NCI-H2107 (cell line): ENCODE results near the gene GRID2IP.
"Not testable (repeated sequence)": the region's sequence is repeated elsewhere in the genome, so short reads cannot be mapped to it uniquely, and the experiment has no call there.

ENCODE experiments used
- DNase-seq: peaks from one replicate; lab custom pipeline; 2025; lab: John Stamatoyannopoulos, UW

Gene GRID2IP

DNA sequence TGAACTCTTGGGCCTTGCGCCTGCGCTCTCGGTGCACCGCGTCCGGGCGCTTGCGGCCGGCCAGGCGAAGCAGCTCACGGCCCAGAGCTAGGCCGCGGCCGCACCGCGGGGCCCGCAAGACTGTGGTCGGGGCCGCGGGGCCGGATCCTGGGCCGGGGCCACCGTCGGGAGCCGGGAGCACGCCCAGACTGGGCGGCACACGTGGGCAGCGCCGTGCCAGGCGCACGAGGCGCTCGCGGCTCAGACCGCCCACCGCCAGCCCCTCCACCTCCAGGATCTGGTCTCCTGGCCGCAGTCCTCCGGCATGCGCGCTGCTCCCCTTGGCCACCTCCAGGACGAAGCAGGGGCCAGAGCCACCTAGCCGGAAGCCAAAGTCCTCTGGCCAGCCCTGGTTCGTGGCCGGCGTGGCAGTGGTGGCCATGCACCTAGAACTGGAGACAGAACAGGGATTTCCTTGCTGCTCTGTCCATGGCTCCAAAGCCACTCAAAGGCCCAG lies at the start of gene GRID2IP:
Gene GRID2IP (minus strand): TSS at position 446 of the 496 bp plus-strand sequence. CDS start 25 bp downstream, at position 421.
- no peak for DNase-seq

DNA sequence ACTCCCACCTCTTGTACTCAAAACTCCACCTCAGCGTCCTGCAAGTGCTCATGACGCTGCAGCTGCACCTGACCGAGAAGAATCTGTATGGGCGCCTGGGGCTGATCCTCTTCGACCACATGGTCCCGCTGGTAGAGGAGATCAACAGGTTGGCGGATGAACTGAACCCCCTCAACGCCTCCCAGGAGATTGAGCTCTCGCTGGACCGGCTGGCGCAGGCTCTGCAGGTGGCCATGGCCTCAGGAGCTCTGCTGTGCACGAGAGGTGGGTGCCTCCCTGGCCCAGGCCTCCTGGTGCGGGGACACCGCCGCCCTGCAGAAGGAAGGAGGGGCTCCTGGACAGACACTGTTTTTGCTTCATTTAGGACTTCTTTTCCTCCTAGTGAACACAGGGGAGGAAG lies 48.8 kb upstream of the GRID2IP start:
- DNase-seq, result no peak

DNA sequence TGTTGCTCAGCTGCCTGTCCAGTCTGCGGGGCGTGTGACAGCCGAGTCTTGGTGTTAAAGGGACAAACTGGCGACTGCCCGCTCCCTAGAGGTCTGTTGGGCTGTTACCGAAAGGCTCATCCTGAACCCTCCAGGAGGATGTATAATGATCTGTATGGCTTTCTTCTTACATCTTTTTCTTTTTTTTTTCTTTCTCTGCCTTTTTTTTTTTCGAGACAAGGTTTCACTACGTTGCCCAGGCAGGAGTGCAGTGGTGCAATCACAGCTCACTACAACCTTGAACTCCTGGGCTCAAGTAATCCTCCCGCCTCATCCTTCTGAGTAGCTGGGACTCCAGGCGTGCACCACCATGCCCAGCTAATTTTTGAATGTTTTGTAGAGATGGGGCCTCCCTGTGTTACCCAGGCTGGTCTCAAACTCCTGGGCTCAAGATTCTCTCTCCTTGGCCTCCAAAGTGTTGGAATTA lies 39.4 kb upstream of the GRID2IP start:
- no peak for DNase-seq

DNA sequence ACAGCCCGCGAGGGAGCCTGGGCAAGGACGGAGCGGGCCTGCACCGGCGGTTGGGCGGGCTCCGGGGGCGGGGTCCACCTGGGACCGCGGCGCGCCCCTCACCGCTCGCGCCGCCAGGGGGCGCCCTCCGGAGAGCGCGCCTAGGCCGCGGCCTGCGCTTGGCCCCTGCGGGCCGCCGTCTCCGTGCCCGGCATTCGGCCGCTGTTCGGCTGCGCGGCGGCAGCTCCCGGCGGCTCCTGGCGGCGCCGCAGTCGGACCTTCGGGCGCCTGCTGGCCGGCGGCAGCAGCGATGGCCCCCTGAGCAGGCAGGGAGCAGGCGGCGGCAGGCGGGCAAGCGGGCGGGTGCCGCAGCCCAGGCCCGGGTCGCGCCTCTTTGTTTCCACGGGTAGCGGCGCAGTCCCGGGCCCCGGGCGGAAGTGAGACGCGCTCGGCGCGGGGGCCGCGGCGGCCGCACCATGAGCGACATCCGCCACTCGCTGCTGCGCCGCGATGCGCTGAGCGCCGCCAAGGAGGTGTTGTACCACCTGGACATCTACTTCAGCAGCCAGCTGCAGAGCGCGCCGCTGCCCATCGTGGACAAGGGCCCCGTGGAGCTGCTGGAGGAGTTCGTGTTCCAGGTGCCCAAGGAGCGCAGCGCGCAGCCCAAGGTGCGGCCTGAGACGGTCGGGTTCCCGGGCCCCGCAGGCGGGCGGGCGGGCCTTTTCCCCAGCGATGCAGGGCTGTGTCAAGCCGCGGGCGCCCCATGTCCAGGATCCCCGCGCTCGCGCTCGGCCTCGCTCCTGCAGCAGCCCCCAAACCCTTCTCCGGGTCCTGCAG lies 38.8 kb upstream of the GRID2IP start, which contains the start of gene INTS15:
Gene INTS15 (plus strand): TSS at position 193 of the 816 bp plus-strand sequence. CDS start 263 bp downstream, at position 456.
- peak; percentile 67 for DNase-seq

DNA sequence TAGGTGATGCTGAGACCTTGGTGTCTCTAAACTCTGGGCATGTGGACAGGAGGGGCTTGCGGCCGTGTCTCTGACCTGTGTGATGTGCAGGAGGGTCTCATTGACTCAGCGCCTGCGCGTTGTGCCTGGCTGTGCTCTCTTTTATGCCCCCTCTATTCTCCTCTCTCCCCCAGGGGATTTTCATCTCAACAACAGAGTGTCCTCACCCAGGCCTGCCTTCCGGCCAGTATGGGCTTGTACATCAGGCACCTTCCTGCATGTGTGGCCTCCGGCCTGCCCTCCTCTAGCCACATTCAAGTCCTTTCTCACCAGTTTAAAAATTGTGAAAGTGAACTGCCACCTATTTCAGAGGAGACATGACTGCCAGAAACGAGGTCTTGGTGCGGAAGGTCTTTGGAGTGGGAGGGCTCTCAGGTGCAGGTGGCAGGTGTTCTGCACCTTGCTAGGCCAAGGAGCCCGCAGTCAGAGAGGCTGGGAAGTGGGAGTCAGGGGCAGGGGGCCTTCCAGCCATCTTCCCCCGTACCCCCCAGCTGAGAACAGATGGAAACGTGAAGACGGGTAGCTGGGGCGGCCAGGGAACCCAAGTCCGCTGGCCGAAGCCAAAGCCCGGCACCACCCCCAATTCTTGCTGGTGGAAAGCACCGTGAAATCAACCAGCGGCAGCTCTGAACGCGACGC lies 38.0 kb upstream of the GRID2IP start:
- no peak for DNase-seq

GRCh38 chr7:6588566-6588965 lies 37.3 kb upstream of the GRID2IP start:
- no peak for DNase-seq

GRCh38 chr7:6585746-6586432 lies 34.6 kb upstream of the GRID2IP start:
- DNase-seq, result not testable (repeated sequence)

DNA sequence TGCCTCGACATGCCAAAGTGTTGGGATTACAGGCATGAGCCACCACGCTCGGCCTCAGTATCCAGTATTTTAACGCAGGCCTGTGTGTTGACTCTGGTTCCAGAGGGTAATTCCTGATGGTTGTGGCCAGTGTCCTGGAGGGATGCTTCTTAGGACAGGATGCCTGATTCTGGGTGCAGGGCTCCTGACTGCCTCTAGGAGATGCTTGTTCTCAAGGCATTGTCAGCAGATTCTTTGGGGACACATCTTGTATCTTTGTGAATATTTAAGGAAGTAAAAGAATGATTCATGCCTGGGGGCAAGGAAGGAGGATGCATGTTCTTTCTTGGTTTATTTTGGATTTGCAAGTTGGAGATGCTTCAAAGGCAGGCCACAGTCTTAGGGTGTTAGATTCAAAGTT lies 28.2 kb upstream of the GRID2IP start:
- DNase-seq, result no peak

DNA sequence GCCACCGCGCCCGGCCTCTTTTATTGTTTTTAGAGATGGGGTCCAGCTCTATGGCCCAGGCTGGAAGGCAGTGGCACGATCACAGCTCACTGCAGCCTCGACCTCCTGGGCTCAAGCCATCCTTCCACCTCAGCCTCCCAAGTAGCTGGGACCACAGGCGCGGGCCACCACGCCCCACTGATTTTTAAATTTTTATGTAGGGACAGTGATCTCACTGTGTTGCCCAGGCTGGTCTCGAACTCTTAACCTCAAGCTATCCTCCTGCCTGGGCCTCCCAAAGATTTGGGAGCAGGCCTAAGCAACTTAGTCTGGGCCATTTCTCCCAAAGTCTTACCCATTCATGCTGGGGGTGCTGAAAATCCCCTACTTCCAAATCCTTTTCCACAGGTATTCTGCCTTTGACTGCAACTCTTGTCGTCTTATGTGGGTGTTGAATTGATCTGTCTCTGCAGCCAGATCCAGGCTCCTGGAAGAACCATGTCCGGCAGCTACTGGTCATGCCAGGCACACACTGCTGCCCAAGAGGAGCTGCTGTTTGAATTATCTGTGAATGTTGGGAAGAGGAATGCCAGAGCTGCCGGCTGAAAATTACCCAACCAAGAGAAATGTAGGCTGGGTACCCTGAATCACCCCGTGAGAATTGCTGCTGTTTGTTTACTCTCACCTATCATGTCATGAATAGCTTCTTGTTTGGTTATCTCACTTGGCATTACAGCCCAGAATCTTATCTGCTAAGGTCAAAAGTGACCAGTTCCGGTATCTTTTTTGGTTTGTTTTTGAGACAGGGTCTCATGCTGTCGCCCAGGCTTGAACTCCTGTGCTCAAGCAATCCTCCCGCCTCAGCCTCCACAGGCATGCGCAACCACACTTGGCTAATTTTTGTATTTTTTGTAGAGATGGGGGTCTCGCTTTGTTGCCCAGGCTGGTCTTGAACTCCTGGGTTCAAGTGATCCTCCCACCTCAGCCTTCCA lies 27.1 kb upstream of the GRID2IP start:
- DNase-seq, result no peak

DNA sequence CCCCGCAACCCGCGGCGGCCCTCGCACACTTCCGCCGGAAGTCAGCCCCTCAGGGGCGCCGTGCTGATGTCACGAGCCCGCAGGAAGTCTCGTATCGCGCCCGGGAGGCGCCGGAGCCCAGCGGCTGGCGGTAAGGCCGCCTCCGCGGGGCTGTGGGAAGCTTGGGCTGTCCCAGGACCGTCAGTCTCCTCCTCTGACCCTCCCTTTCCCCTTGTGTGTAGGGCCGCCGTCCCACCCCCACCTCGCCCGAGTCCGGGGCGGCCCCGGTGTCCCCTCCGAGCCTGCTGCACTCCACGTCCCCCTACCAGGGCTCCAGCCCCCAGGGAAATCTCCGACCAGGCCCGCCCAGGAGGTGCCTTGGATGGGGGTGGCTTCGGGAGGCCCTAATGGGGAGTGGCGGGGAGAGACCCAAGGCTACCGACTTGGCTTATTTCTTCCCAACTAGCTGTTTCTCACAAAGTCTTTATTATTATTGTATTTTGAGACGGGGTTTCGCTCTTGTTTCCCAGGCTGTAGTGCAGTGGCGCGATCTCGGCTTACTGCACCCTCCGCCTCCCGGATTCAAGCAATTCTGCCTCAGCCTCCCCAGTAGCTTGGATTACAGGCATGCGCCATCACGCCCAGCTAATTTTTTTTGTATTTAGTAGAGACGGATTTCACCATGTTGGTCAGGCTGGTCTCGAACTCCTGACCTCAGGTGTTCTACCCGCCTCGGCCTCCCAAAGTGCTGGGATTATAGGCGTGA lies 26.3 kb upstream of the GRID2IP start, which contains the start of gene ZDHHC4:
Gene ZDHHC4 (plus strand): TSS at position 86 of the 745 bp plus-strand sequence. CDS start 3,108 bp downstream, outside the sequence.
- DNase-seq, result peak; percentile 82

GRCh38 chr7:6576867-6577368 lies 25.7 kb upstream of the GRID2IP start:
- DNase-seq, result not testable (repeated sequence)

GRCh38 chr7:6576024-6576866 lies 25.0 kb upstream of the GRID2IP start:
- no peak for DNase-seq

DNA sequence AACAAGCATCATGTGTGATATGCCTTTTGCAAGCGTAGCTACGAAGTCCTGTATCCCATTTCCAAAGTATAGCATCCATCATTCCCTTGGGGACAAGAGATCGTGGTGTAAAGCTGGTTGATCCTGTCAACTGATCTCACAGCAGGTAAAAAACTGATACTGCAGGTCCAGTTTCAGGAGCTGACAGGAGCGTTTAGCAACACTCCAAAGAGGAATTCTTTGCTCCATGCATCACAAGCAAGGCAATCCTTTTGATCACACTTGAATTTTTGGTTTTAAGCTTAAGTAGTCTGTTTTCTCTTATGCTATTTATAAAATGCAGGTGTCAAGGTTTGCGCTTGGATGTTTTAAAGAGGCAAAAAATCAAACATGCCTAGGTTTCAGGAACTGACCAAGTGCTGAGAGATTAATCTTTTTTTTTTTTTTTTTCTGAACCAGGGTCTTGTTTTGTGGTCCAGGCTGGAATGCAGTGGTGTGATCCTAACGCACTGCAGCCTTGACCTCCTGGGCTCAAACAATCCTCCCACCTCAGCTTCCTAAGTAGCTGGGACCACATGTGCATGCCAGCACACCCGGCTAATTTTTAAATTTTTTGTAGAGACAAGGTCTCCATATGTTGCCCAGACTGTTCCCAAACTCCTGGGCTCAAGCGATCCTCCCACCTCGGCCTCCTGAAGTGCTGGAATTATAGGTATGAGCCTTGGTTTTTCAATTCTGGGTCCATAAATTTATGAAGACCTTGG lies 24.2 kb upstream of the GRID2IP start:
- DNase-seq, result no peak

GRCh38 chr7:6571160-6571779 lies 20.0 kb upstream of the GRID2IP start:
- no peak for DNase-seq

GRCh38 chr7:6567886-6568285 lies 16.6 kb upstream of the GRID2IP start:
- no peak for DNase-seq

DNA sequence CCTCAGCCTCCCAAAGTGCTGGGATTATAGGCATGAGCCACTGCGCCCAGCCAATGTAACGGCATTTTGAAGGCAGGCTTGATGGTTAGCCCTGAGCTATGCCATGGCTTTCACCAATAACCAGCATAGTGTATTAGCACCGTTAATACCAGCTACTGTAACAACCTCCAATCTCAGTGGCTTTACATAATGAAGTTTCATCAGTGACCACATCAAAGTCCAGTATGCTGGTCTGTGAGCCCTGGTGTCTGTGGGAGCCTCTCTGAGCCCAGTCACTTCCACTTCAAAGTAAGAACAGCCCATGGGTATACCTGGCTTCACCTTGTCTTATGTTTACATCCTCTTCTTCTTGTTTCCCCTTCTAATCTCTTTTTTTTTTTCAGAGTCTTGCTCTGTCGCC lies 14.4 kb upstream of the GRID2IP start:
- DNase-seq, result no peak

DNA sequence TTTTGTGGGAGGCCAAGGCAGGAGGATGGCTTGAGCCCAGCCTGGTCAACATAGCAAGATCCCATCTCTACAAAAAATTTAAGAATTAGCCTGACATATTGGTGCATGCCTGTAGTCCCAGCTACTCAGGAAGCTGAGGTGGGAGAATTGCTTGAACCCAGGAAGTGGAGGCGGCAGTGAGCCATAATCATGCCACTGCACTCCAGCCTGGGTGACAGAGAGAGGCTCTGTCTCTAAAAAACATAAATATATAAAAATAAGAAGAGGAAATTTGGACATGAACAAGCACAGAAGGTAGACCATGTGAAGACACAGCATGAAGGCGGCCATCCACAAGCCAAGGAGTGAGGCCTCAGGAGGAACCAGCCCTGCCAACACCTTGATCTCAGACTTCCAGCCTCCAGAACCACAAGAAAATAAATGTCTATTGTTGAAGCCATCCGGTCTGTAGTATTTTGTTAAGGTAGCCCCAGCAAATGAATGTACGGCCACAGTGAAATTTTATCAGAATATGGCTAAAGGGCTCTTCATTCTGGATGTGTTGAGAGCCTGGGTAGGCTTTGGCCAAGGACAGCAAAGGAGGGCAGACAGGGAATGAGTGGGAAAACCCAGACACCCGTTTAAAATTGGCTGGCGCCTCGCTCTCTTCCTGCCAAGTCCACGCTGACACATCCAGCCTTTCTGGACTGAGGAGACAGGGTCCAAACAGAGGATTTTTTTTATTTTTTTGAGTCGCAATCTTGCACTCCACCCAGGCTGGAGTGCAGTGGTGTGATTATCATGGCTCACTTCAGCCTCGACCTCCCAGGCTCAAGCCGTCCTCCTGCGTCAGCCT lies 12.9 kb upstream of the GRID2IP start:
- DNase-seq, result no peak
